ENCODE measurements around the gene SYT14. TPM values are rescaled to one million over a fixed set of nuclear protein-coding genes. Genes with fewer than 3 reads are reported as not detected.
"Not testable (repeated sequence)": the region's sequence is repeated elsewhere in the genome, so short reads cannot be mapped to it uniquely, and the experiment has no call there.

The SYT14 gene
- polyA plus RNA-seq, 4 donors: 0.30 to 0.57 (median 0.39) TPM

GRCh38 chr1:209931141-209931540 lies 6.9 kb upstream of the SYT14 start:
- DNase-seq (ENCODE audit: low read depth in 4 of 4, low spot score in 2 of 4): no peak

GRCh38 chr1:209936125-209936524 lies 1.9 kb upstream of the SYT14 start:
- DNase-seq (ENCODE audit: low read depth in 4 of 4, low spot score in 2 of 4): no peak

- no peak for DNase-seq (ENCODE audit: low read depth in 4 of 4, low spot score in 2 of 4)
Measured at GRCh38 chr1:209945377-209945776, 7.4 kb downstream of the SYT14 start.

DNA sequence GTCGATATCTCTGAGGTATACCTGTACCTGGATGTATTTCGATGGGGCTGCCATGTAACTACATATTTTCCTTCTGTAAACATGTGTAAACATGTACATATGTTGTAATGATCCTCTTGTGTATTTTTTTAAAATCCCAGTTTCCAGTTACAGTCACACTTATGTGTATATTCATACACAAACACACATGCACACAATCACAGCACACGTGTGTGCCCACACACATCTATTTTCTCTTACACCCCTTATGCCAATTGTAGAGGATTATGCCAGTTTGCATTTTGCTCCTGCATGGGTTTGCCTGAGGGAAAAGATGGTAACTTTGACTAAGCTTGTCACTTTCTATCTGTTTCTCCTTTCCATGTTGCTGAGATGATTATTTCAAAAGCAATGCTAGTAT lies 10.1 kb downstream of the SYT14 start:
- DNase-seq (ENCODE audit: low read depth in 4 of 4, low spot score in 2 of 4): no peak

GRCh38 chr1:209956116-209956515 lies 18.1 kb downstream of the SYT14 start:
- no peak for DNase-seq (ENCODE audit: low read depth in 4 of 4, low spot score in 2 of 4)

DNA sequence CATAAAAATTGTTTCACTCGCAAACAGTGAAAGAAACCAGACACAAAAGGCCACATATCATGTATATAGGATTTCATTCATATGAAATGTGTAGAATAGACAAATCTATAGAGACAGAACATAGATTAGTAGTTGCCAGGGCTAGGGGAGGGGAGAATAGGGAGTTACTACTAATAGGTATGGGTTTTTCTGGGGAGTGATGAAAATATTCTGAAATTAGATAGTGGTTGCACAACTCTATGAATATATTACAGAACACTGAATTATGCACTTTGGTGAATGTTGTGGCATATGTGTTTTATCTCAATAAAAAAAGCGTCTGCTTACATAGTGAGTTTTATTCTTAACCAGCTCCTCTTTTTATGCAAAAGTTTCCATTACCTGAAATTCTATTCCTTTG lies 21.6 kb downstream of the SYT14 start:
- no peak for DNase-seq (ENCODE audit: low read depth in 4 of 4, low spot score in 2 of 4)

DNA sequence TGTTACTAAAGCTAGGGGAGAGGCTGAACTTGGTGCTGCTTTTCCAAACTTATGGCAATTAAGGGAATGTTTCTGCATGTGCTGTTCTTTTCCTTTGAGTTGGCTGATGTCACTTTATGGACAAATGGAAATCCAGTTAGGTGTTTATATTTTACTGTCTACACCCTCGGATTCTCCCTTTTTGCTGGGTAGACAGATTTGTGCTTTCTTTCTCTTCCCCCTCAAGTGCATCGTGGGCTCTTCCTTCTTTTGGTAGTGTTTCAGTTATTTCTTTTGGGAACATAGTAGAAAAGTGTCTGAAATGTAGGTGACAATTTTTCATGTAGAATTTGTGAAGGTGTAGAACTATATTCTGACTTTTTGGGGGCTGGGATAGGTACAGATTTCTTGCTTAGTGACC lies 22.9 kb downstream of the SYT14 start:
- DNase-seq (ENCODE audit: low read depth in 4 of 4, low spot score in 2 of 4): no peak

- no peak for DNase-seq (ENCODE audit: low read depth in 4 of 4, low spot score in 2 of 4)
Measured at GRCh38 chr1:209962388-209962787, 24.4 kb downstream of the SYT14 start.

DNA sequence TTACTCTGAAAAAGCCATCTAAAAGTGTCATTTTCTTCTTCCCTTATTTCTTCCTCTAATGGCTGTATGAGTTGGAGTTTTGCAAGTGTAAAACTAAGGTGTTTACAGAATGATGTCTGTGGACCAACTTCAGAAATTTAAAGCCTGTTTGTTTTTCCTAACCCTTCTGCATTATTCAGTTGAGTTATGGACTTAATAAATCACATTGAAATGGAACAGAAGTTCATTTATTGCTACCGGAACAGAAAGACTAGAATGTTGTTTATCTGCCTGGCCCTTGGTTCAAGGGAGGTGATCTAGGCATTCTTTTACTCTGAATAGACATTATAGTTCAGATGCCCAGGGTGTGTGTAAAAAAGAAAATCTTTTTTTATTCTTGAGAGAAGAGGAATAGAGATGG lies 24.8 kb downstream of the SYT14 start:
- DNase-seq (ENCODE audit: low read depth in 4 of 4, low spot score in 2 of 4): no peak

GRCh38 chr1:209965996-209966395 lies 28.0 kb downstream of the SYT14 start:
- no peak for DNase-seq (ENCODE audit: low read depth in 4 of 4, low spot score in 2 of 4)

DNA sequence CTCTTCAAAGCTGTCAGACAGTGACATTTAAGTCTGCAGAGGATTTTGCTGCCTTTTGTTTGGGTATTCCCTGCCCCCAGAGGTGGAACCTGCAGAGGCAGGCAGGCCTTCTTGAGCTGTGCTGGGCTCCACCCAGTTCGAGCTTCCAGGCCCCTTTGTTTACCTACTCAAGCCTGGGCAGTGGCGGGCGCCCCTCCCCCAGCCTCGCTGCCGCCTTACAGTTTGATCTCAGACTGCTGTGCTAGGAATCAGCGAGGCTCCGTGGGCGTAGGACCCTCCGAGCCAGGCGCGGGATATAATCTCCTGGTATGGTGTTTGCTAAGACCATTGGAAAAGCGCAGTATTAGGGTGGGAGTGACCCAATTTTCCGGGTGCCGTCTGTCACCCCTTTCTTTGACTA lies 40.7 kb downstream of the SYT14 start:
- not testable (repeated sequence) for DNase-seq (ENCODE audit: low read depth in 4 of 4, low spot score in 2 of 4)

DNA sequence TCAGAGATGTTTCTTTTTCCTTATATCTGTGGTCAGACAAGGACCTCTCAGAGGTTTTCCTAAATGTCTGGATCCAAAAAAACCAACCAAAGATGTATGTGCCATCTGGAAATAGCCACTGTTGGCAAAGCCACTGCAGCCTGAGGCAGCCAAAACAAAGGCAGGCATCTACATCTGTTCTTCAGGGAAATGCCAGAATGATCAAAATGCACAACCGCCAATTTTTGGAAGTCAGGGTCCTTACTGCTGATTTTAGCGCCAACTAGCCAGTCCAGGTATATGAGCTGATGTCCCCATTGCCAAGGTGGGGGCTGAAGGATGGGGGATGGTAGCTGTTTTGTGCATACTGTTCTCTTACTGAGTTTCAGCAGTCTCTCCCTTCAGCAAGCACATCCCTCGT lies 45.9 kb downstream of the SYT14 start:
- DNase-seq (ENCODE audit: low read depth in 4 of 4, low spot score in 2 of 4): no peak

GRCh38 chr1:209985002-209985401 lies 47.0 kb downstream of the SYT14 start:
- DNase-seq (ENCODE audit: low read depth in 4 of 4, low spot score in 2 of 4): no peak

DNA sequence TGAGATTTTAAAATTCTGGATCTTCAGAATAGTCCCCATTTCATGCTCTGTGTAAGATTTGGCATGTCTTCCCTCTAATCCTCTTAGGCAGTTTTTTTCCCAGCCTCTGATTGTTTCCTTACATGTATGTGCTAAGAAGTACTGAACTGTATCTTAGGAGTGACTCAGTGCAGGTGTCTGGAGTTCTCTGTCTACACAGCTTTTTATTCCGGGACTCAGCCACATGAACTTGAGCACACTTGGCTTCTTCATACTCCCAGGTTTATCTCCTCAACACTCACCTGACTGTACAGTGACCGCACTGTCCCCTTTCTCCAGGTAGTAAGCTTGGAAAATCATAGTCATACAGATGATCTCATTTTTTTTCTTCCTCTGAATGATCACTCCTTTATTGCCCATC lies 50.7 kb downstream of the SYT14 start:
- DNase-seq (ENCODE audit: low read depth in 4 of 4, low spot score in 2 of 4): no peak

- peak in 1 of 4 donors; percentile 4 for DNase-seq (ENCODE audit: low read depth in 4 of 4, low spot score in 2 of 4)
Measured at GRCh38 chr1:209989525-209989924, 51.5 kb downstream of the SYT14 start.

GRCh38 chr1:209993061-209993830 lies 55.2 kb downstream of the SYT14 start:
- no peak for DNase-seq (ENCODE audit: low read depth in 4 of 4, low spot score in 2 of 4)

- no peak for DNase-seq (ENCODE audit: low read depth in 4 of 4, low spot score in 2 of 4)
Measured at GRCh38 chr1:209996348-209996747, 58.3 kb downstream of the SYT14 start.

DNA sequence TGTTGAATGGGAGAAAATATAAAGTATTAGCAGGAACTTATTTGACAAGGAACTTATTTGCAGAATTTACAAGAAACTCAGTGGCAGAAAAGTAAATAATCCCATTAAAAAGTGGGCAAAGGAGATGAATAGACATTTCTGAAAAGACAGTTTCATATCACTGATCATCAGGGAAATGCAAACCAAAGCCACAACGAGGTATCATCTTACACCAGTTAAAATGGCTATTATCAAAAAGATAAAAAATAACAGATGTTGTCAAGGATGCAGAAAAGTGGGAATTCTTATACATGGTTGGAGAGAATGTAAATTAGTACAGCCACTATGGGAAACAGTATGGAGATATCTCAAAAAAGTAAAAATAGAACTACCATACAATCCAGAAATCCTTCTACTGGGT lies 61.0 kb downstream of the SYT14 start:
- DNase-seq (ENCODE audit: low read depth in 4 of 4, low spot score in 2 of 4): no peak

DNA sequence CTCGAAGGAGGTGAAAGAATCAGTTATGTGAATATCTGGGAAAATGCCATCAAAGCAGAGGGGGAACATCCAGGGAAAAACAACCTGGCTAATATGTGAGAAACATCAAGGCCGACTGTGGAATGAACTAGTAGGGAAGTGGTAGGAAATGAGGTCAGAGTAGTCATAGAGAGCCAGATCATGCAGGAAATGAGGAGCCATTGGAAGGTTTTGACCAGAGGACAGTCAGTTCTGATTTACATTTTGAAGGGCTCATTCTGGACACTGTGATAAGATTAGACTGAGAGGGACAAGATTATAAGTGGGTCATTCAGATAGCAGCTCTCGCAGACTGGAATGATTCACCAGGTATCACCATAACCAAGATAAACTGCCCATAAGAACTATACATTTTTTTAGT lies 63.7 kb downstream of the SYT14 start:
- DNase-seq (ENCODE audit: low read depth in 4 of 4, low spot score in 2 of 4): no peak

GRCh38 chr1:210003501-210003900 lies 65.5 kb downstream of the SYT14 start:
- DNase-seq (ENCODE audit: low read depth in 4 of 4, low spot score in 2 of 4): no peak

DNA sequence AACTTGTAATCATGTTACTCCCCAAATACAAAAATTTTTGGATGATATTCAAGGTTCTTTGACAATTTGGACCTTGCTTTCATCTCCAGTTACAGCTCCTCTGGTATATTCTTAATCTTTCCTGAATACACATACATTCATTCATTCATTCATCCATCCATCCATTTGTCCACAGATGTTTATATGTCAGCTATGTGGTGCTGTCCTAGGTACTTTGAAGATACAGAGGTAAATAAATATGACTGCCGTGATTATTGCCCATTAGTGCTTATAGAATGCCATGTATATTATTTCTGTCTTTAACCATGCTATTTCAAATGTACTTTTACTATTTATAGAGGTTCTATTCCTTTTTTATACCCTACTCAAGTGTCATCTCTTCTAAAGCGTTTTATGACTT lies 72.1 kb downstream of the SYT14 start:
- no peak for DNase-seq (ENCODE audit: low read depth in 4 of 4, low spot score in 2 of 4)

DNA sequence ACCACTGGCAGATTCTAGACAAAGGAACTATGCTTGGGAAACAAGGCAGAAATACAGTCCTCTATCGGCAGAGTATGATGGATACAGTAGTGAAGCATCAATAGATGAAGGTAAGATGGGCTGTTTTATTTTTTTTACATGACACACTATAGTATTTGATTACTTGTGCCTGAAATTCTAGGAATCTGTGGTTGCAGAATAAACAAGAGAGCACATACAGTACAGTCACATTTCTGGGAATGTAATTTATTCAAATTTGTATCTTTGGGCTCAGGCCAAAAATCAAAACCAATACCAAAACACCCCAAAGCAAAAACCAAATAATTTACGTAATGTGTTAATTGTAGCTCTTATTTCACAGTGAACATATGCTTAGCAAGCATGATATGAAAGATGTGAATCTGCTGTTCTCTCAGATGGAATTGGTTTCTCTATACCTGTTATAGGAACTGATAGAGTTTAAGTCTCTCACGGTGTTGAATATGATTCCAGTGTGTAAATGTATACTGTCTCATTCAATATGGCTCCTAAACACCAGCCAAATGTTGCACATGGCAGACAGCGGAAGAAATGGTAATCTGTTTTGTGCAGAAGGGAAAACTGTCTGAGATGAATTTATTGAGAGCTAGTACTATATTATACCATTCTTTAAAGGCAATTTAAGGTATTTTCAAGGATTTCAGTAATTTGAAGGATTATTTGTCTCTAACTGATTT lies 83.3 kb downstream of the SYT14 start:
- no peak for DNase-seq (ENCODE audit: low read depth in 4 of 4, low spot score in 2 of 4)

Measured in left renal cortex interstitium (tissue), 4 donors.